Natural killer cell (primary cell): ENCODE measurements around the gene KRT35. TPM values are rescaled to one million over a fixed set of nuclear protein-coding genes. Genes with fewer than 3 reads are reported as not detected.

Experiments
- ATAC-seq, 3 donors: fragments of 150-1000 bp in 2 of 3; fragments of 200-7000 bp in 1 of 3; cut with Tn5 transposase; 1 replicate in 1 of 3; 2 replicates in 2 of 3; pipeline ENCODE4 v1.10.0; 2021; ENCODE audit warnings: mild to moderate bottlenecking in 2 of 3, moderate library complexity in 2 of 3
- DNase-seq, 2 donors: peaks; one replicate each; pipeline versions ENCODE4 v3.0.0 to v3.0.0-alpha.2; 2013 to 2021; ENCODE audit warnings: mixed read lengths in 1 of 2
- H3K27ac ChIP-seq: one replicate; pipeline ENCODE4 v1.5.1; 2013; ENCODE audit warnings: mild to moderate bottlenecking, low read length
- H3K27me3 ChIP-seq: one replicate; pipeline ENCODE4 v1.6.1; 2013; ENCODE audit warnings: low read length; ENCODE audit not compliant: control insufficient read depth, insufficient read depth
- H3K36me3 ChIP-seq: one replicate; pipeline ENCODE4 v1.6.1; 2013; ENCODE audit warnings: low read length; ENCODE audit not compliant: control insufficient read depth, insufficient read depth
- H3K4me1 ChIP-seq: one replicate; pipeline ENCODE4 v1.6.1; 2013; ENCODE audit warnings: low read length; ENCODE audit not compliant: control insufficient read depth, insufficient read depth
- H3K4me3 ChIP-seq: one replicate; pipeline ENCODE4 v1.5.1; 2013; ENCODE audit warnings: low read length
- H3K9me3 ChIP-seq: one replicate; pipeline ENCODE4 v1.6.1; 2013; ENCODE audit warnings: low read length; ENCODE audit not compliant: control insufficient read depth, insufficient read depth
- H3K27ac Mint-ChIP-seq, 2 donors: one replicate each; pipeline ENCODE4 v1.8.0; 2022; ENCODE audit warnings: mild to moderate bottlenecking in 2 of 2, mixed read lengths in 2 of 2, moderate library complexity in 1 of 2
- H3K27me3 Mint-ChIP-seq, 2 donors: one replicate each; pipeline ENCODE4 v1.8.0; 2022; ENCODE audit warnings: low read depth in 2 of 2, mixed read lengths in 2 of 2
- H3K36me3 Mint-ChIP-seq: one replicate; pipeline ENCODE4 v1.8.0; 2022; ENCODE audit warnings: mixed read lengths
- H3K4me1 Mint-ChIP-seq, 2 donors: one replicate each; pipeline ENCODE4 v1.8.0; 2022; ENCODE audit warnings: mixed read lengths in 2 of 2
- H3K4me3 Mint-ChIP-seq: one replicate; pipeline ENCODE4 v1.8.0; 2022; ENCODE audit warnings: mild to moderate bottlenecking, moderate library complexity, mixed read lengths
- H3K9me3 Mint-ChIP-seq, 2 donors: one replicate each; pipeline ENCODE4 v1.8.0; 2022; ENCODE audit warnings: mixed read lengths in 2 of 2
- CTCF ChIP-seq: fragments of 200-600 bp; IDR thresholded peaks from one replicate; pipeline ENCODE4 v1.8.0; 2022; ENCODE audit warnings: antibody characterized with exemption
- WGBS: methylation state at CpG from one replicate; pipeline ENCODE4 v1.1.7; 2013; ENCODE audit warnings: missing lambda C conversion rate; ENCODE audit not compliant: insufficient coverage; 5-methylcytosine and 5-hydroxymethylcytosine counted together
- intact Hi-C: fragments of 100-400 bp; cut with micrococcal nuclease; formaldehyde crosslinking; loops from one replicate; pipeline ENCODE4 v1.14.2; 2022
- total RNA-seq, 4 donors: library from RNA; stranded (reverse); fragments of 120-200 nt in 1 of 4; gene quantifications; one replicate each; pipeline versions ENCODE4 v1.2.3 to v1.2.4, GENCODE V29; 2013 to 2022

KRT35 gene
- total RNA-seq, 3 donors from 2014 or later (not counting 1 experiment from before 2014, with no cell fraction given), result not detected

GRCh38 chr17:41428591-41429291 is 52.2 kb downstream of the KRT35 start:
- Histone ChIP-seq H3K27me3 (no peaks in the 10 kb centered on the region), H3K4me3 (no peak overlapping the region), H3K9me3 (no peaks in the 10 kb centered on the region), H3K27ac (no peak overlapping the region), H3K4me1 (no peaks in the 10 kb centered on the region), H3K36me3 (no peaks in the 10 kb centered on the region)
- Mint-ChIP-seq H3K36me3 (no peaks in the 10 kb centered on the region), H3K9me3 (no peaks in the 10 kb centered on the region), H3K4me3 (no peak overlapping the region), H3K27me3 (peaks cover 2 to 30% of the 10 kb centered on the region in 2 donors), H3K27ac (no peak overlapping the region), H3K4me1 (no peaks in the 10 kb centered on the region)
- ATAC-seq (no peak), DNase-seq (no peak)
- intact Hi-C loops, result no loop called here
- TF ChIP-seq CTCF, result no peak
- WGBS, result 75% methylated on average over 4 of the region's 4 CpGs

Other genes with a start within 250 kb of the KRT35 start
- not detected for gene KRTAP9-3, start 248.7 kb downstream of the KRT35 start, total RNA-seq
- not detected for gene KRTAP9-8, start 243.2 kb downstream of the KRT35 start, total RNA-seq
- gene KRTAP9-4, start 231.5 kb downstream of the KRT35 start, total RNA-seq, result not detected
- not detected for gene KRTAP9-9, start 225.8 kb downstream of the KRT35 start, total RNA-seq
- not detected for gene KRTAP9-6, start 215.8 kb downstream of the KRT35 start, total RNA-seq
- gene KRTAP9-7, start 205.5 kb downstream of the KRT35 start, total RNA-seq, result not detected
- gene KRTAP29-1, start 178.3 kb downstream of the KRT35 start, total RNA-seq, result not detected
- gene KRTAP16-1, start 171.8 kb downstream of the KRT35 start, total RNA-seq, result under 1 TPM; 0.16 to 0.23 (median 0.23) TPM
- not detected for gene KRTAP17-1, start 165.4 kb downstream of the KRT35 start, total RNA-seq
- not detected for gene KRT33A, start 130.3 kb downstream of the KRT35 start, total RNA-seq
- not detected for gene KRT33B, start 111.3 kb downstream of the KRT35 start, total RNA-seq
- gene KRT34, start 98.8 kb downstream of the KRT35 start, total RNA-seq, result not detected
- gene KRT31, start 83.5 kb downstream of the KRT35 start, total RNA-seq, result not detected
- gene KRT37, start 56.6 kb downstream of the KRT35 start, total RNA-seq, result not detected
- gene KRT38, start 40.2 kb downstream of the KRT35 start, total RNA-seq, result not detected
- gene KRT32, start 13.8 kb downstream of the KRT35 start, total RNA-seq, result not detected
- gene KRT36, start 8.8 kb upstream of the KRT35 start, total RNA-seq, result not detected
- not detected for gene KRT13, start 24.5 kb upstream of the KRT35 start, total RNA-seq
- not detected for gene KRT15, start 37.7 kb upstream of the KRT35 start, total RNA-seq
- gene KRT19, start 47.2 kb upstream of the KRT35 start, total RNA-seq, result not detected
- gene KRT9, start 90.9 kb upstream of the KRT35 start, total RNA-seq, result not detected
- gene KRT14, start 105.7 kb upstream of the KRT35 start, total RNA-seq, result not detected
- gene KRT16, start 131.6 kb upstream of the KRT35 start, total RNA-seq, result not detected
- gene KRT17, start 143.4 kb upstream of the KRT35 start, total RNA-seq, result not detected
- gene EIF1, start 207.7 kb upstream of the KRT35 start, total RNA-seq, result 1,000 to 10,000 TPM; 2,034 to 2,368 (median 2,279) TPM
- not detected for gene GAST, start 231.2 kb upstream of the KRT35 start, total RNA-seq